Endothelial cell of umbilical vein (primary cell): Measurements from ENCODE around the gene PTX3.

ENCODE experiments used
- EZH2 ChIP-seq: IDR thresholded peaks from 2 replicates; pipeline ENCODE4 v1.6.1; 2012; ENCODE audit warnings: borderline replicate concordance, low read depth, mild to moderate bottlenecking, moderate library complexity, low read length, inconsistent platforms; ENCODE audit not compliant: severe bottlenecking
- FOS ChIP-seq: IDR thresholded peaks from 2 replicates; pipeline ENCODE4 v1.6.1; 2011; ENCODE audit warnings: mild to moderate bottlenecking, low read length, moderate library complexity, borderline replicate concordance; ENCODE audit not compliant: insufficient read depth
- JUN ChIP-seq: IDR thresholded peaks from 2 replicates; pipeline ENCODE4 v1.6.1; 2011; ENCODE audit warnings: borderline replicate concordance, low read depth; ENCODE audit not compliant: insufficient read length, insufficient read depth
- POLR2A ChIP-seq: IDR thresholded peaks from 2 replicates; pipeline ENCODE4 v1.6.1; 2012; ENCODE audit warnings: low read depth, mild to moderate bottlenecking, control low read depth, low read length
- POLR2AphosphoS5 ChIP-seq: IDR thresholded peaks from 2 replicates; pipeline ENCODE4 v1.6.1; 2012; ENCODE audit warnings: low read depth, mild to moderate bottlenecking, control low read depth, low read length, moderate library complexity; ENCODE audit not compliant: insufficient read depth
- TF ChIP-seq, protein P1 (sequence below), 2 donors: IDR thresholded peaks; 1 replicate in 1 of 2; 2 replicates in 1 of 2; pipeline ENCODE4 v1.5.1; 2011; ENCODE audit warnings: low read length in 2 of 2, mild to moderate bottlenecking in 2 of 2, moderate library complexity in 2 of 2, control low read depth in 1 of 2, inconsistent platforms in 1 of 2, low read depth in 1 of 2; ENCODE audit not compliant: insufficient read depth in 1 of 2; ENCODE audit errors: extremely low read depth in 1 of 2
- TF ChIP-seq, protein P2 (sequence below): IDR thresholded peaks from 2 replicates; pipeline ENCODE4 v1.6.1; 2011; ENCODE audit not compliant: insufficient read depth, insufficient read length

DNA sequence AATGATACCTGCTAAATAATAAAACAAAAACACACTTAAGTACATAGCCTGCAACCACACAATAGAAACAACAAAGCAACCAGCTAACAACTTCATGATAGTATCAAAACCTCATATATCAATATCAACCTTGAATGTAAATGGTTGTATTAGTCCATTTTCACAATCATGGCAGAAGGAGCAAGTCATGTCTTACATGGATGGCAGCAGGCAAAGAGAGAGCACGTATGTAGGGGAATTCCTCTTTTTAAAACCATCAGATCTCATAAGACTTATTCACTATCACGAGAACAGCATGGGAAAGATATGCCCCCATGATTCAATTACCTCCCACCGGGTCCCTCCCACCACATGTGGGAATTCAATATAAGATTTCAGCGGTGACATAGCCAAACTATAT is 44.5 kb upstream of the PTX3 start:
- TF ChIP-seq, protein P1, sequence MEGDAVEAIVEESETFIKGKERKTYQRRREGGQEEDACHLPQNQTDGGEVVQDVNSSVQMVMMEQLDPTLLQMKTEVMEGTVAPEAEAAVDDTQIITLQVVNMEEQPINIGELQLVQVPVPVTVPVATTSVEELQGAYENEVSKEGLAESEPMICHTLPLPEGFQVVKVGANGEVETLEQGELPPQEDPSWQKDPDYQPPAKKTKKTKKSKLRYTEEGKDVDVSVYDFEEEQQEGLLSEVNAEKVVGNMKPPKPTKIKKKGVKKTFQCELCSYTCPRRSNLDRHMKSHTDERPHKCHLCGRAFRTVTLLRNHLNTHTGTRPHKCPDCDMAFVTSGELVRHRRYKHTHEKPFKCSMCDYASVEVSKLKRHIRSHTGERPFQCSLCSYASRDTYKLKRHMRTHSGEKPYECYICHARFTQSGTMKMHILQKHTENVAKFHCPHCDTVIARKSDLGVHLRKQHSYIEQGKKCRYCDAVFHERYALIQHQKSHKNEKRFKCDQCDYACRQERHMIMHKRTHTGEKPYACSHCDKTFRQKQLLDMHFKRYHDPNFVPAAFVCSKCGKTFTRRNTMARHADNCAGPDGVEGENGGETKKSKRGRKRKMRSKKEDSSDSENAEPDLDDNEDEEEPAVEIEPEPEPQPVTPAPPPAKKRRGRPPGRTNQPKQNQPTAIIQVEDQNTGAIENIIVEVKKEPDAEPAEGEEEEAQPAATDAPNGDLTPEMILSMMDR (IDR thresholded peaks at IDR 0.05; ENCODE audit: extremely low read depth in 1 of 2, insufficient read depth in 1 of 2, low read depth in 1 of 2, low read length in 2 of 2), result no peak
- no peak for TF ChIP-seq POLR2A
- no peak for TF ChIP-seq POLR2AphosphoS5
- TF ChIP-seq, protein P2, sequence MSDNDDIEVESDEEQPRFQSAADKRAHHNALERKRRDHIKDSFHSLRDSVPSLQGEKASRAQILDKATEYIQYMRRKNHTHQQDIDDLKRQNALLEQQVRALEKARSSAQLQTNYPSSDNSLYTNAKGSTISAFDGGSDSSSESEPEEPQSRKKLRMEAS, result no peak
- no peak for TF ChIP-seq JUN
- TF ChIP-seq EZH2, result no peak
- TF ChIP-seq FOS, result no peak
